ENCODE results near the gene FIGNL2.
A peak's percentile ranks its signal among the peaks of the same experiment; 100 is the strongest.

FIGNL2 gene

GRCh38 chr12:51848326-51848727 is at the start of gene FIGNL2:
Gene FIGNL2 (minus strand): TSS chr12:51848718. CDS start chr12:51822413, 26,305 bp downstream.
- Histone ChIP-seq H3K27me3 (ENCODE audit: insufficient read depth, poor library complexity, severe bottlenecking) (peaks cover 43% of the 10 kb centered on the region), H3K4me3 (ENCODE audit: severe bottlenecking) (peak within 1 kb of the TSS; percentile 7), H3K36me3 (ENCODE audit: low read depth) (no peaks in the 10 kb centered on the region), H3K27ac (ENCODE audit: poor library complexity, severe bottlenecking) (no peak within 1 kb of the TSS), H3K4me1 (ENCODE audit: insufficient read depth, poor library complexity, severe bottlenecking) (no peaks in the 10 kb centered on the region), H3K9me3 (ENCODE audit: severe bottlenecking) (no peaks in the 10 kb centered on the region)
- TF ChIP-seq CTCF (IDR thresholded peaks at IDR 0.05; ENCODE audit: poor library complexity, severe bottlenecking): no peak
- DNase-seq (ENCODE audit: low spot score) (no peak), ATAC-seq (ENCODE audit: low read depth) (no peak)

GRCh38 chr12:51897181-51897580 is 48.7 kb upstream of the FIGNL2 start:
- TF ChIP-seq CTCF (IDR thresholded peaks at IDR 0.05; ENCODE audit: poor library complexity, severe bottlenecking): no peak
- DNase-seq (ENCODE audit: low spot score) (no peak), ATAC-seq (ENCODE audit: low read depth) (no peak)
- Histone ChIP-seq H3K4me1 (ENCODE audit: insufficient read depth, poor library complexity, severe bottlenecking) (no peaks in the 10 kb centered on the region), H3K36me3 (ENCODE audit: low read depth) (no peaks in the 10 kb centered on the region), H3K27ac (ENCODE audit: poor library complexity, severe bottlenecking) (no peak overlapping the region), H3K9me3 (ENCODE audit: severe bottlenecking) (no peaks in the 10 kb centered on the region), H3K4me3 (ENCODE audit: severe bottlenecking) (no peak overlapping the region), H3K27me3 (ENCODE audit: insufficient read depth, poor library complexity, severe bottlenecking) (no peaks in the 10 kb centered on the region)

GRCh38 chr12:51896236-51896635 is 47.7 kb upstream of the FIGNL2 start:
- H3K36me3 ChIP-seq (ENCODE audit: low read depth): no peaks in the 10 kb centered on the region
- no peak for ATAC-seq (ENCODE audit: low read depth)
- H3K4me3 ChIP-seq (ENCODE audit: severe bottlenecking): no peak overlapping the region
- H3K9me3 ChIP-seq (ENCODE audit: severe bottlenecking): no peaks in the 10 kb centered on the region
- TF ChIP-seq CTCF (IDR thresholded peaks at IDR 0.05; ENCODE audit: poor library complexity, severe bottlenecking): no peak
- peak; percentile 28 for DNase-seq (ENCODE audit: low spot score)
- H3K27me3 ChIP-seq (ENCODE audit: insufficient read depth, poor library complexity, severe bottlenecking): no peaks in the 10 kb centered on the region
- no peaks in the 10 kb centered on the region for H3K4me1 ChIP-seq (ENCODE audit: insufficient read depth, poor library complexity, severe bottlenecking)
- H3K27ac ChIP-seq (ENCODE audit: poor library complexity, severe bottlenecking): no peak overlapping the region

- TF ChIP-seq CTCF (IDR thresholded peaks at IDR 0.05; ENCODE audit: poor library complexity, severe bottlenecking): no peak
- Histone ChIP-seq H3K27ac (ENCODE audit: poor library complexity, severe bottlenecking) (no peak overlapping the region), H3K4me3 (ENCODE audit: severe bottlenecking) (no peak overlapping the region), H3K9me3 (ENCODE audit: severe bottlenecking) (no peaks in the 10 kb centered on the region), H3K4me1 (ENCODE audit: insufficient read depth, poor library complexity, severe bottlenecking) (no peaks in the 10 kb centered on the region), H3K27me3 (ENCODE audit: insufficient read depth, poor library complexity, severe bottlenecking) (no peaks in the 10 kb centered on the region), H3K36me3 (ENCODE audit: low read depth) (no peaks in the 10 kb centered on the region)
- DNase-seq (ENCODE audit: low spot score) (no peak), ATAC-seq (ENCODE audit: low read depth) (peak; percentile 18; the same call in 1 of the 3 replicates)
These were observed 47.0 kb upstream of the FIGNL2 start for GRCh38 chr12:51895378-51896135.

- no peak for TF ChIP-seq CTCF (IDR thresholded peaks at IDR 0.05; ENCODE audit: poor library complexity, severe bottlenecking)
- no peak for ATAC-seq (ENCODE audit: low read depth)
- no peak overlapping the region for H3K4me3 ChIP-seq (ENCODE audit: severe bottlenecking)
- H3K9me3 ChIP-seq (ENCODE audit: severe bottlenecking): no peaks in the 10 kb centered on the region
- no peaks in the 10 kb centered on the region for H3K36me3 ChIP-seq (ENCODE audit: low read depth)
- H3K27ac ChIP-seq (ENCODE audit: poor library complexity, severe bottlenecking): no peak overlapping the region
- no peaks in the 10 kb centered on the region for H3K27me3 ChIP-seq (ENCODE audit: insufficient read depth, poor library complexity, severe bottlenecking)
- no peak for DNase-seq (ENCODE audit: low spot score)
- H3K4me1 ChIP-seq (ENCODE audit: insufficient read depth, poor library complexity, severe bottlenecking): no peaks in the 10 kb centered on the region
These were observed 45.3 kb upstream of the FIGNL2 start for GRCh38 chr12:51893786-51894185.

All from RWPE2 (cell line).